ENCODE results near the gene CLDN25.

The CLDN25 gene

GRCh38 chr11:113808931-113809330 is 29.3 kb downstream of the CLDN25 start:
- no peak for DNase-seq (ENCODE audit: low read depth, low spot score)

- DNase-seq (ENCODE audit: low read depth, low spot score): no peak
Observed at GRCh38 chr11:113814181-113814580, 34.6 kb downstream of the CLDN25 start.

DNA sequence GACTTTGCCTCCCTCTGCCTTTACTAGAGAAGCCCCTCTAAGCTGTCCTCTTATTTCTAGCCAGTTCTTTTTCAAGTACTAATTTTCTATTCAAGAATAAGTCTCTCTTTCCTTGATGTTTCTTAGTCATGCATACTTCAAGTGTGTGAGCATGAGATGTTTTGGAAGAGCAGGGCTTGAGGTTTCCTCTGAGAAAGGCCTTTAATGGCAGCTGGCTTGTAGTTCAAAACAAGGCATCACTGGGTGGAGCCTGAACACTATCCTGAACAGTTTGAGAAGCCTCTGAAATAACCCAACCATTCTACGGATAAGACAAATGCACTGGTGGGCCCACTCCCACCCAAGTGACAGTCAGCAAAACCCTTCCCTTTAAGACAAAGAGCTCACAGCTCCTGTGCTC is 37.6 kb downstream of the CLDN25 start:
- no peak for DNase-seq (ENCODE audit: low read depth, low spot score)

- no peak for DNase-seq (ENCODE audit: low read depth, low spot score)
Observed at GRCh38 chr11:113817626-113818025, 38.0 kb downstream of the CLDN25 start.

GRCh38 chr11:113818426-113818825 is 38.8 kb downstream of the CLDN25 start:
- no peak for DNase-seq (ENCODE audit: low read depth, low spot score)

- no peak for DNase-seq (ENCODE audit: low read depth, low spot score)
Observed at GRCh38 chr11:113827477-113827876, 47.9 kb downstream of the CLDN25 start.

DNA sequence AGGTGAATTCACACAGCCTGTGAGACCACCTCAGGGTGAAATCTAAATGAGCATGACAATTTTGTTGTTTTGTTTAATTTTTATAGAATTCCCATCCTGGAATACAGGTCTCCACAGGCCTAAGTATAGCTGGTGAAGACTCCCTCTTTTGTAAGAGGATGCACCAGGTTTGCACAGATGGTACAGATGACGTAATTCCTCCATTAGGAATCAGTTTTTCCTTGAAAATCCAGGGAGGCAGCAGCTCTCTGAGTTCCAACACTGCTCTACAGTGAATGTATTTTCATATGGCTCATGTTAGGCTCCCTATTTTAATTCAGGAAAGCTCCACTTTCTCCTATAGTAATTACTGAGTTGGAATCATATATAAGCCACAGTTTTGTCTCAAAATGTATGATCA is 48.6 kb downstream of the CLDN25 start:
- no peak for DNase-seq (ENCODE audit: low read depth, low spot score)

- no peak for DNase-seq (ENCODE audit: low read depth, low spot score)
Observed at GRCh38 chr11:113829751-113830150, 50.2 kb downstream of the CLDN25 start.

Measured in activated CD4-positive, CD25-positive, alpha-beta regulatory T cell treated with anti-CD3 and anti-CD28 coated beads, Interleukin-2, amount 50 U/mL, for 16 hours (primary cell).